Suprapubic skin (tissue), 3 donors: ENCODE results near the gene OR4D2.

Experiments
- EP300 ChIP-seq: sonication (generic); formaldehyde crosslinking; IDR thresholded peaks from one replicate; pipeline ENCODE4 v1.6.1; 2017; ENCODE audit warnings: antibody characterized with exemption
- POLR2A ChIP-seq, 2 donors: fragments of 450-650 bp; IDR thresholded peaks; one replicate each; pipeline ENCODE4 v1.6.1; 2017; ENCODE audit warnings: antibody characterized with exemption in 2 of 2, mild to moderate bottlenecking in 2 of 2, moderate library complexity in 2 of 2
- TF ChIP-seq, protein P1 (sequence below), 2 donors: fragments of 200-600 bp in 1 of 2; fragments of 450-650 bp in 1 of 2; sonication (generic) in 1 of 2; IDR thresholded peaks; one replicate each; pipeline ENCODE4 v1.5.1; 2016 to 2019; ENCODE audit warnings: antibody characterized with exemption in 2 of 2, mild to moderate bottlenecking in 1 of 2, moderate library complexity in 1 of 2

- TF ChIP-seq EP300 (no peak), POLR2A (IDR thresholded peaks at IDR 0.05) (no peak)
- TF ChIP-seq, protein P1, sequence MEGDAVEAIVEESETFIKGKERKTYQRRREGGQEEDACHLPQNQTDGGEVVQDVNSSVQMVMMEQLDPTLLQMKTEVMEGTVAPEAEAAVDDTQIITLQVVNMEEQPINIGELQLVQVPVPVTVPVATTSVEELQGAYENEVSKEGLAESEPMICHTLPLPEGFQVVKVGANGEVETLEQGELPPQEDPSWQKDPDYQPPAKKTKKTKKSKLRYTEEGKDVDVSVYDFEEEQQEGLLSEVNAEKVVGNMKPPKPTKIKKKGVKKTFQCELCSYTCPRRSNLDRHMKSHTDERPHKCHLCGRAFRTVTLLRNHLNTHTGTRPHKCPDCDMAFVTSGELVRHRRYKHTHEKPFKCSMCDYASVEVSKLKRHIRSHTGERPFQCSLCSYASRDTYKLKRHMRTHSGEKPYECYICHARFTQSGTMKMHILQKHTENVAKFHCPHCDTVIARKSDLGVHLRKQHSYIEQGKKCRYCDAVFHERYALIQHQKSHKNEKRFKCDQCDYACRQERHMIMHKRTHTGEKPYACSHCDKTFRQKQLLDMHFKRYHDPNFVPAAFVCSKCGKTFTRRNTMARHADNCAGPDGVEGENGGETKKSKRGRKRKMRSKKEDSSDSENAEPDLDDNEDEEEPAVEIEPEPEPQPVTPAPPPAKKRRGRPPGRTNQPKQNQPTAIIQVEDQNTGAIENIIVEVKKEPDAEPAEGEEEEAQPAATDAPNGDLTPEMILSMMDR (IDR thresholded peaks at IDR 0.05) = no peak
These were observed 49.4 kb upstream of the OR4D2 start for GRCh38 chr17:58117382-58117781.
